Activated T-helper 1 cell treated with anti-CD3 and anti-CD28 coated beads, Interleukin-12 subunit alpha, Interleukin-12 subunit beta, Interleukin-2, Interleukin-4 antibody, amounts not matched to agents 30 ng/mL and 10 ng/mL and 1 ng/mL, durations not matched to agents 14 hours and 24 hours and 36 hours (primary cell): ENCODE results near the gene MAPK8IP2. TPM values are rescaled to one million over a fixed set of nuclear protein-coding genes. Genes with fewer than 3 reads are reported as not detected.
"Not testable (repeated sequence)": the region's sequence is repeated elsewhere in the genome, so short reads cannot be mapped to it uniquely, and the experiment has no call there.

Experiments
- DNase-seq: peaks from one replicate; pipeline ENCODE4 v3.0.0; 2021; ENCODE audit warnings: low spot score
- H3K27ac Mint-ChIP-seq: one replicate; pipeline ENCODE4 v1.8.0; 2021; ENCODE audit warnings: mild to moderate bottlenecking, mixed read lengths
- H3K27me3 Mint-ChIP-seq: one replicate; pipeline ENCODE4 v1.8.0; 2022; ENCODE audit warnings: mild to moderate bottlenecking, moderate library complexity, mixed read lengths; ENCODE audit not compliant: insufficient read depth
- H3K36me3 Mint-ChIP-seq: one replicate; pipeline ENCODE4 v1.8.0; 2021; ENCODE audit warnings: low read depth, mixed read lengths
- H3K4me1 Mint-ChIP-seq: one replicate; pipeline ENCODE4 v1.8.0; 2021; ENCODE audit warnings: low read depth, mixed read lengths
- H3K4me3 Mint-ChIP-seq: one replicate; pipeline ENCODE4 v1.8.0; 2021; ENCODE audit warnings: mild to moderate bottlenecking, moderate library complexity, mixed read lengths
- H3K9me3 Mint-ChIP-seq: one replicate; pipeline ENCODE4 v1.8.0; 2021; ENCODE audit warnings: mixed read lengths
- intact Hi-C: fragments of 100-400 bp; cut with micrococcal nuclease; formaldehyde crosslinking; loops from one replicate; pipeline ENCODE4 v1.15.1; 2024
- total RNA-seq: library from RNA; stranded (reverse); gene quantifications from 2 replicates; pipeline ENCODE4 v1.2.3, GENCODE V29; 2022

Gene MAPK8IP2
- total RNA-seq, 1 donor from 2014 or later: 0.08 TPM

DNA sequence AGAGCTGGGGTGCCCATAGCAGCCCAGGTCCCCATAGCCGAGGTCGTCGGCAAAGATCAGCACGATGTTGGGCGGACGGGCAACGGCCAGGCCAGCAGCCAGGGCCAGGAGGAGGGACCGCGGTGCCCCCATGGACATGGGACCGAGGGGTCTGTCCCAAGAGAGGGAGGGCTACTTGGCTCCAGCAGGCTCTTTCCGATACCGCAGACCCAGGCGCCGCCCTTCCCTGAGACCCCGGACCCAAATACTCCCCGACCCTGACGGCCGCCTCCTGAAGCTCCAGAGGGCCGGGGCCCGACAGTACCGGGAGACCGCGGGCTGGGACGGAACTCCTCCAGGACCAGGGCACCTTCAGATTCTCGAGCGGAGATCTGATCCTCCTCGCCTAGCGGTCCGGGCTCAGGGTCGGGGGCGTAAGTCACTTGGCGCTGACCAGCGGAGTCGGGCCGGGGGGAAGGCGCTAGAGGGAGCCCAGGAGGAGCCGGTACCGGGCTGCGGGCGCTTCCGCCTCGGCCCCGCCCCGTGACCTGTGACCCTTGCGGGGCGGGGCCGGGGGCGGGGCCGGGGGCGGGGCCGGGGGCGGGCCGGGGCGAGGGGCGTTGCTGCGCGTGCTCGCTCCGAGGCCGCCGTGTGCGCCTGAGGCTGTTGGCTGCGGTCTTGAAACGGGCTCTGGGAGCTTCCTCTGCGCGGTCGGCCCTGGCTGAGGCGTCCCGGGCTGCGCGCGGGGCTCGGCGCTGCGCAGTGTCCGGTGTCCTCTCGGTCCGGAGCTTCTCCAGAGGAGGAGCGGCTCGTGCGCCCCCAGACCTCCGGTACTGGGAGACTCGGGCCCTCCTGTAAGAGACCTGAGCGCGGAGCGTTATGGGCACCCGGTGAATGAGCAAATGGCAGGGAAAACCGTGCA is 27.3 kb downstream of the MAPK8IP2 start, which contains the start of gene ARSA:
Gene ARSA, minus strand, starts transcription at position 511 of the 901 bp plus-strand sequence. Its CDS starts 373 bp downstream, at position 138.
- Mint-ChIP-seq H3K27me3 (peaks cover 2% of the 10 kb centered on the region), H3K4me1 (peaks cover 16% of the 10 kb centered on the region), H3K27ac (peak within 1 kb of the TSS; percentile 52), H3K9me3 (no peaks in the 10 kb centered on the region), H3K36me3 (peaks cover 8% of the 10 kb centered on the region), H3K4me3 (peak within 1 kb of the TSS; percentile 91)
- intact Hi-C loops: loop anchor here (1.0 to 5.0 kb wide), 6 partner anchors 8 to 286 kb away; partner anchors contain the start of genes CHKB, NCAPH2 and SHANK3
- DNase-seq: peak; percentile 78

DNA sequence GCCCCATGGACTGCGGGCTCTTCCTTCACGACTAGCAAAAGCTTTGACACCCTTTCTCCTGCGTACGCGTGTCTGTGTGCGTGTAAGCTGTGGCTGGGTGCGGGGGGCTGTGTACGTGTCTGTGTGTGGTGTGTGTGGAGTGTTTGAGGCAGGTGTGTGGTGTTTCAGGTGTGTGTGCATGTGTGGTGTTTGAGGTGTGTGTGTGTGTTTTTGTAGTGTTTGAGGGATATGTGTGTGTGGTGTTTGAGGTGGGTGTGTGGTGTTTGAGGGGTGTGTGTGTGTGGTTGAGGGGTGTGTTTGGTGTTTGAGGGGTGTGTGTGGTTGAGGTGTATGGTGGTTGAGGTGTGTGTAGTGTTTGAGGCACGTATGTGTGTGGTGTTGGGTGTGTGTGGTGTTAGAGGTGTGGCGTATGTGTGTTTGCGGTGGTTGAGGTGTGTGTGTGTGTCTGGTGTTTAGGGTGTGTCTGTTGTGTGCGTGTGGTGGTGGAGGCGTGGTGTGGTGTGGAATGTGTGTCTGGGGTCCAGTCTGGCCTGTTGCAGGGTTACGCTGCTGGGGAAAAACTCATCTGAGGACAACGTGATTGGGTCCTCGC is 28.0 kb downstream of the MAPK8IP2 start:
- peaks cover 2% of the 10 kb centered on the region for H3K27me3 Mint-ChIP-seq
- intact Hi-C loops: loop anchor here (1.0 to 5.0 kb wide), 6 partner anchors 8 to 286 kb away; partner anchors contain the start of genes CHKB, NCAPH2 and SHANK3
- no peaks in the 10 kb centered on the region for H3K9me3 Mint-ChIP-seq
- peak overlapping the region; percentile 18 for H3K27ac Mint-ChIP-seq
- H3K4me3 Mint-ChIP-seq: peak overlapping the region; percentile 91
- peaks cover 8% of the 10 kb centered on the region for H3K36me3 Mint-ChIP-seq
- DNase-seq: no peak
- peaks cover 14% of the 10 kb centered on the region for H3K4me1 Mint-ChIP-seq

DNA sequence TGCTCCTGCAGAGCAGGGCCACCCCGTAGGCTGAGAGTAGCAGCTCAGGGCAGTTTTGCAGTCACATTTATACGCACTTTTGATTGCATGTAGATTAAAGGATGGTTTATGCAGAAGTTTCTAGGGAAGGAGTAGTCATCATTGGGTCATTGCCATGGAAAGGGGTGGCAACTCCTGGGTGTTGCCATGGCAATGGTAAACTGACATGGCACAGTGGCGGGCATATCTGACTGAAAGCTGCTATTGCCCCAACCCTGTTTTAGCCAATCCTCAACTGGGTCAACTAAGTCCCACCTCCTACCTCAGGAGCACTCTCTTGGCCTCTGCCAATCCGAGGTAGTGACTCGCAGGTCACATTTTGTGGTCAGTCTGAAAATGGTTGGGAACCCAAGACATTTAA is 29.8 kb downstream of the MAPK8IP2 start:
- Mint-ChIP-seq H3K4me3 (no peak overlapping the region), H3K9me3 (no peaks in the 10 kb centered on the region), H3K27me3 (peaks cover 2% of the 10 kb centered on the region), H3K36me3 (peaks cover 6% of the 10 kb centered on the region), H3K4me1 (peaks cover 14% of the 10 kb centered on the region), H3K27ac (no peak overlapping the region)
- intact Hi-C loops: no loop called here
- DNase-seq: no peak

DNA sequence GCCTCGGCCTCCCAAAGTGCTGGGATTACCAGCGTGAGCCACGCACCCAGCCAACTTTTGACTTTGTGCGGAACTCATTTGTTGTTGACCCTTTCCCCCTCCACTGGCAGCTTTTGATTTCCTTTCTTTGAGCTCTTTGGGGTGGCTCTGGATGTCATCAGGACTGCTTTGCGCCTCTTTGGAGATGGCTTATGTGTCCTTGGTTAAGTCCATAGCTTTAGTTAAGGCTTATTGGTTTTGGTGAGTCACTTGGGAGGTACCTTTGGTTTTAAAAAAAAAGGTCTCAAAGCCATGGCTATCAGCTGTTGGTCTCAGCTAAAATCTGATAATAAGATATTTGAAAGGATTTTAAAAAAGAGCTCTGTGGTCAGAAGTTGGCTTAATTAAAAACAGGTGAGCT is 32.5 kb downstream of the MAPK8IP2 start:
- Mint-ChIP-seq H3K9me3 (no peaks in the 10 kb centered on the region), H3K4me3 (no peak overlapping the region), H3K4me1 (peaks cover 9% of the 10 kb centered on the region), H3K27ac (no peak overlapping the region), H3K36me3 (peaks cover 2% of the 10 kb centered on the region), H3K27me3 (peaks cover 2% of the 10 kb centered on the region)
- no peak for DNase-seq
- intact Hi-C loops: no loop called here

DNA sequence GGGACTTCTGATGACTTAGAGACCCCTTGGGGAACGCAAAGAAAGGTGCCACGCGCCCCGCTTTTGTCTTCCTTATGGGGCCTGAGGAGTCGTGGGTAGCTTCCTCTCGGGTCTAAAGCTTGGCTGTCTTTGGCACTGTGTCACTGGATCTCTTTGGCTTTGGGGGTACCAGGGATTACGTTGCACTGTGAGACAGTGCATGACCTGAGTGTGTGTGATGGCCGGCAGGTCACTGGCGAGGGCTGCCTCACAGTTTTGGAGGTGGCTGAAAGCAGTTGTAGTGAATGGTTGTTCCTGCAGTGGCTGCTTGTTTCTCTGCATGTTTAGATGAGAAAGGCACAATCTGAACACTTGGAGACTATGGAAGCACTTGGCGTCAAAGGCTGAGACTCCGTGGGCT is 33.2 kb downstream of the MAPK8IP2 start:
- Mint-ChIP-seq H3K27me3 (peaks cover 2% of the 10 kb centered on the region), H3K9me3 (no peaks in the 10 kb centered on the region), H3K36me3 (no peaks in the 10 kb centered on the region), H3K4me1 (peaks cover 3% of the 10 kb centered on the region), H3K27ac (no peak overlapping the region), H3K4me3 (no peak overlapping the region)
- intact Hi-C loops: no loop called here
- DNase-seq: no peak

DNA sequence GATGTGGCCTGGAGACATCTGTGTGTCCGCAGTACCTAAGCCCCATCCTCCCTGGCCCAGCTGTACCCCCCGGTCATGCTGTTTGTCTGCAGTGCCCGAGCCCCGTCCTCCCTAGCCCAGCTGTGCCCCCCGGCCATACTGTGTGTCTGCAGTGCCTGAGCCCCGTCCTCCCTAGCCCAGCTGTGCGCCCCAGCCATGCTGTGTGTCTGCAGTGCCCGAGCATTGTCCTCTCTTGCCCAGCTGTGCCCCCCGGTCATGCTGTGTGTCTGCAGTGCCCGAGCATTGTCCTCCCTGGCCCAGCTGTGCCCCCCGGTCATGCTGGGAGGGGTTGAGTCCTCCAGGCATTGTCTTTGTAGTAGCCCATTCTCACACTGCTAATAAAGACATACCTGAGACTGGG is 35.0 kb downstream of the MAPK8IP2 start:
- no peaks in the 10 kb centered on the region for H3K4me1 Mint-ChIP-seq
- peaks cover 2% of the 10 kb centered on the region for H3K27me3 Mint-ChIP-seq
- no peak overlapping the region for H3K4me3 Mint-ChIP-seq
- no peaks in the 10 kb centered on the region for H3K9me3 Mint-ChIP-seq
- no peaks in the 10 kb centered on the region for H3K36me3 Mint-ChIP-seq
- no peak overlapping the region for H3K27ac Mint-ChIP-seq
- DNase-seq: no peak
- intact Hi-C loops: no loop called here

DNA sequence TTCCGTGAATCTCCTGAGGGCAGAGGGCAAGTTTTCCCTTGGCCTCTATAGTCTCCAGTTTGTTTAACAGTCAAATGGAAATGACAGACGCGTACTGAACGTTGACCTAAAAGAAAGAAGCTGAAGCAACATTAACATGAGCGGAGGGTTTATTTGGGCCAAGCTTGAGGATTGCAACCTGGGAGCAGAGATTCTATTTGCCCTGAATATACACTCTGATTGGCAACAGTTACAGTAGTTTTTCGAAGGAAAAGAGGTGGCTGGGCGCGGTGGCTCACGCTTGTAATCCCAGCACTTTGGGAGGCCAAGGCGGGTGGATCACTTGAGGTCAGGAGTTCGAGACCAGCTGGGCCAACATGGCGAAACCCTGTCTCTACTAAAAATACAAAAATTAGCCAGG is 39.7 kb downstream of the MAPK8IP2 start:
- H3K27ac Mint-ChIP-seq, H3K4me3 Mint-ChIP-seq, DNase-seq, intact Hi-C loops, H3K9me3 Mint-ChIP-seq, H3K36me3 Mint-ChIP-seq, H3K4me1 Mint-ChIP-seq, H3K27me3 Mint-ChIP-seq: not testable (repeated sequence)

DNA sequence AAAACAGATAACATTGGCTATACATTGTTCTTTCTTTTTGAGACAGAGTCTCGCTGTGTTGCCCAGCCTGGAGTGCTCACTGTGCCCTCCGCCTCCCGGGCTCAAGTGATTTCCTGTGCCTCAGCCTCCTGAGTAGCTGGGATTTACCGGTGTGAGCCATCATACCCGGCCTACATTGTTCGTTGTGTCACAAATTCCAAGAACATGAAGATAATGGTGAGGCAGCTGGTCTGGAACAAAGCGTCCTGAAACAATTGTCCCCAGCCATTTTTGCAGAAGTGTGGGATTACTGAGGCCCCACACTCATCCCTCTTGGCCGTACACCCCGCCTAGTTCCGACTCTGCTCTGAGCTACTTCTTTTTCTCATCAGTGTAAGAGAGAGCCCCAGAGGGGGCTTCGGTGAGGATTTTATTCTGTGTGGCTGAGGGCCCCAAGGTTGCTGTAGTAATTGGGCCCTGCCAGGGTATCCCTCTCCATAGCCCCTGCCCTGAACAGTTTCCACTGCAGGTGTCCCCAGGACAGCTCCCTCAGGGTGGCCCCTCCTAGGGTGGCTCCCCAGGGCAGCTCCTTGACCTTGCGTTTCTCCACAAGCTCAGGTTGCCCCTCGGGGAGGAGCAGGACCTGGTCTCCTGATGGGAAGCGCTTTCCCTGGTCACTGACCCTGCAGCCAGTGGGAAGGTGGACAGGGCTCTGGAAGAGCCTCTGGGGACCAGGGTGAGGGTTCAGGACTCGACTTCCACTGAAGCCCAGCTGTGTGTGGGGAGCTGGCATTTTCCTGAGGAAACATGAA is 40.5 kb downstream of the MAPK8IP2 start:
- Mint-ChIP-seq H3K27ac (no peak overlapping the region), H3K4me3 (no peak overlapping the region), H3K9me3 (no peaks in the 10 kb centered on the region), H3K4me1 (no peaks in the 10 kb centered on the region), H3K36me3 (no peaks in the 10 kb centered on the region), H3K27me3 (peaks cover 2% of the 10 kb centered on the region)
- intact Hi-C loops: no loop called here
- DNase-seq: no peak

DNA sequence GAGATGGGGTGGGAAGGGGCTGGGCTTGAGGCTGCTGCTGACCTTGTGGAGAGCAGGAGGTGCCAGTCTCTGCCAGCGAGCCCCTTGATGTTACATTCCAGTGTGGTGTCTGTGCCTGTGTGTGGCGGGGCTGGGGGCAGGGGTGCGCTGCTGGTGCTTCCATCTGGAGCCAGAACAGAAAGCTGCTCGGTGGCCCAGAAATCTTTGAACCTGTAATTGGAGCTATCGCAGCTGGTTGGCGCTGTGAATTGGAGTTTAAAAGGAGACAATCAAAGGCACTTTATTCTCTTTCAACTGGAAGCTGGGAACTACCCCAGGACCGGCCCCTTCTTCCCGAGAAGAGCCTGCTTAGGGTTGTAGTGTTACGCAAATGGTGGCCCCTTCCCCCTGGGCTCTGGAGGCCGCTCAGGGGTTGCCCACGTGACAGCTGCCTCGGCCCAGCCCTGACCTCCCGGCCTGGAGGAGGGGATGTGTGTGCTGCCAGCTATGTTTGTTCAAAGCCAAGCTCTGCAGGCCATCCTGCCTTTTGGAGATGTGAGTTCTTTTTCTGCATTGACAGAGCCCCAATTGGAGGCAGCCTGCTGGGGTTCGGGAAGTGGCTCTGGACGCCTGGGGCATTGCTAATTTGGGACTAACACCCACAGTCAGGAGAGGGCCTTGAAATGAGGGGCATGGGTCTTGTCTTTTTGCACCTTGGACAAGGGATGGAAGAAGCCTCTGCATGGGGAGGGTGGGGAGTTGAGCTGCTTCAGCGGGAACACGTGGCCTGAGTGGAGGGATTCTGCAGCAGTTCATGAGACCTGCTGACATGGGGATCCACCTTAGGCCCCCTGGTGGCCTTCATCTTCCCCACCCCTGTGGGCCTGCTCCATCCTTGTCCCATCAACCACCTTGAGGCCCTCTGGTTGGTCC is 41.4 kb downstream of the MAPK8IP2 start:
- Mint-ChIP-seq H3K9me3 (no peaks in the 10 kb centered on the region), H3K36me3 (no peaks in the 10 kb centered on the region), H3K27me3 (peaks cover 2% of the 10 kb centered on the region), H3K27ac (no peak overlapping the region), H3K4me1 (no peaks in the 10 kb centered on the region), H3K4me3 (no peak overlapping the region)
- intact Hi-C loops: no loop called here
- DNase-seq: no peak

DNA sequence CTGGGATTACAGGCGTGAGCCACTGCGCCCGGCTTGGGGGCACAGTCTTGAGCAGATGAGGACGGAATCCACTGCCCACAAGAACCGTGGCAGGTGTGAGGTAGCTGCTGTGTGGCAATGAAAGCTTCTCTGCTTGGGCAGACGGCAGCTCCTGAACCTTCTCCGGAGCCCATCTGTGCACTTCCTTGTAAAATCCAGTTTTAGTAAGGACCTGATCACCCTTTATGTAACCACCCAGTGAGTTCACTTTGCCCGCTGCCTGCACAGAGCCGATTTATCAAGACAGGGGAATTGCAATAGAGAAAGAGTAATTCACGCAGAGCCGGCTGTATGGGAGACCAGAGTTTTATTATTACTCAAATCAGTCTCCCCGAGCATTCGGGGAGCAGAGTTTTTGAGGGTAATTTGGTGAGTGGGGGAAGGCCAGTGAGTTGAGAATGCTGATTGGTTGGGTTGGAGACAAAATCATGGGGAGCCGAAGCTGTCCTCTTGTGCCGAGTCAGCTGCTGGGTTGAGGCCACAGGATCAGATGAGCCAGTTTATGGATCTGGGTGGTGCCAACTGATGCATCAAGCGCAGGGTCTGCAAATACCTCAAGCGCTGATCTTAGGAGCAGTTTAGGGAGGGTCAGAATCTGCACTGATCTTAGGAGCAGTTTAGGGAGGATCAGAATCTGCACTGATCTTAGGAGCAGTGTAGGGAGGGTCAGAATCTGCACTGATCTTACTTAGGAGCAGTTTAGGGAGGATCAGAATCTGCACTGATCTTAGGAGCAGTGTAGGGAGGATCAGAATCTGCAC is 42.6 kb downstream of the MAPK8IP2 start:
- H3K36me3 Mint-ChIP-seq, H3K4me3 Mint-ChIP-seq, H3K27me3 Mint-ChIP-seq, H3K27ac Mint-ChIP-seq, intact Hi-C loops, DNase-seq, H3K9me3 Mint-ChIP-seq, H3K4me1 Mint-ChIP-seq: not testable (repeated sequence)

DNA sequence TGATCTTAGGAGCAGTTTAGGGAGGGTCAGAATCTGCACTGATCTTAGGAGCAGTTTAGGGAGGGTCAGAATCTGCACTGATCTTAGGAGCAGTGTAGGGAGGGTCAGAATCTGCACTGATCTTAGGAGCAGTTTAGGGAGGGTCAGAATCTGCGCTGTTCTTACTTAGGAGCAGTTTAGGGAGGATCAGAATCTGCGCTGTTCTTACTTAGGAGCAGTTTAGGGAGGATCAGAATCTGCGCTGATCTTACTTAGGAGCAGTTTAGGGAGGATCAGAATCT is 43.2 kb downstream of the MAPK8IP2 start:
- intact Hi-C loops, H3K4me1 Mint-ChIP-seq, H3K27ac Mint-ChIP-seq, DNase-seq, H3K27me3 Mint-ChIP-seq, H3K4me3 Mint-ChIP-seq, H3K36me3 Mint-ChIP-seq, H3K9me3 Mint-ChIP-seq: not testable (repeated sequence)

DNA sequence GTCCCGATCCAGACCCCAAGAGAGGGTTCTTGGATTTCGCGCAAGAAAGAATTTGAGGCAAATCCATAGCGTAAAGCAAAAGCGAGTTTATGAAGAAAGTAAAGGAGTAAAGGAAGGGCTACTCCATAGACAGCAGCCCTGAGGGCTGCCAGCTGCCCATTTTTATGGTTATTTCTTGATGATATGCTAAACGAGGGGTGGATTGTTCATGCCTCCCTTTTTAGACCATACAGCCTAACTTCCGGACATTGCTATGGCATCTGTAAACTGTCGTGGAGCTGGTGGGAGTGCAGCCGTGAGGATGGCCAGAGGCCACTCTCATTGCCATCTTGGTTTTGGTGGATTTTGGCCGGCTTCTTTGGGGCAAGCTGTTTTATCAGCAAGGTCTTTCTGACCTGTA is 52.7 kb downstream of the MAPK8IP2 start:
- H3K4me1 Mint-ChIP-seq: no peaks in the 10 kb centered on the region
- no peak overlapping the region for H3K27ac Mint-ChIP-seq
- H3K36me3 Mint-ChIP-seq: no peaks in the 10 kb centered on the region
- no peaks in the 10 kb centered on the region for H3K27me3 Mint-ChIP-seq
- no peak for DNase-seq
- H3K9me3 Mint-ChIP-seq: peaks cover 7% of the 10 kb centered on the region
- intact Hi-C loops: no loop called here
- H3K4me3 Mint-ChIP-seq: no peak overlapping the region
